AG10803 (cell line): ENCODE measurements around the gene MSI2.

Source experiments
- DNase-seq: peaks from one replicate; pipeline ENCODE4 v3.0.0; 2010; ENCODE audit warnings: low read depth
- H3K4me3 ChIP-seq: 2 replicates; pipeline ENCODE4 v1.5.1; 2011; ENCODE audit warnings: mild to moderate bottlenecking, low read length, control low read depth
- CTCF ChIP-seq: conservative IDR thresholded peaks from 2 replicates; pipeline ENCODE4 v1.5.1; 2011; ENCODE audit warnings: mild to moderate bottlenecking, low read length, control low read depth, inconsistent platforms

Gene MSI2

DNA sequence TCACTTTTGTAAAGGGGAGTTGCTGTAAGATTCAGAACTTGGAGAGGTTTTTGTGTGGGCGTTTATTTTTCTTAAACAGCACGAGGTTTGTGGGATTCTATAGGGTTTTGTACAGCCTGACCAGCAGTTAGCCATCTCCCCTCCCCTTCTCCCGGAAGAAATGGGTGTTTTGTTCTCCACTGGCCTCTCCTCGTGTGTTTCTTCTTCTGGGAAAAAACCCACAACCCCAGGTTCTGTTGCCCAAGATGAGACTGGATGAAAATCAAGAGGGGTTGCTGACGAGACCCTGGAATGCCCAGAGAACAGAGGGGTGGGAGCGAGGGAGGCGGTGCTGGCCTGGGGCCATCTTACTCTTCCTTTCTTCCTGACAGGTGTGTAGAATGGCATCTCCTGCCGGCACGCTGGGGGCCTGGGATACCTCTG, 186.1 kb downstream of the MSI2 start:
- TF ChIP-seq CTCF: no peak
- H3K4me3 ChIP-seq: no peak overlapping the region
- no peak for DNase-seq

GRCh38 chr17:57442914-57443571, 186.7 kb downstream of the MSI2 start:
- peak; percentile 26 for DNase-seq
- TF ChIP-seq CTCF: no peak
- H3K4me3 ChIP-seq: no peak overlapping the region

GRCh38 chr17:57443781-57444180, 187.5 kb downstream of the MSI2 start:
- no peak overlapping the region for H3K4me3 ChIP-seq
- no peak for DNase-seq
- no peak for TF ChIP-seq CTCF

- no peak overlapping the region for H3K4me3 ChIP-seq
- TF ChIP-seq CTCF: no peak
- DNase-seq: no peak
These were observed 188.5 kb downstream of the MSI2 start for GRCh38 chr17:57444682-57445450.

DNA sequence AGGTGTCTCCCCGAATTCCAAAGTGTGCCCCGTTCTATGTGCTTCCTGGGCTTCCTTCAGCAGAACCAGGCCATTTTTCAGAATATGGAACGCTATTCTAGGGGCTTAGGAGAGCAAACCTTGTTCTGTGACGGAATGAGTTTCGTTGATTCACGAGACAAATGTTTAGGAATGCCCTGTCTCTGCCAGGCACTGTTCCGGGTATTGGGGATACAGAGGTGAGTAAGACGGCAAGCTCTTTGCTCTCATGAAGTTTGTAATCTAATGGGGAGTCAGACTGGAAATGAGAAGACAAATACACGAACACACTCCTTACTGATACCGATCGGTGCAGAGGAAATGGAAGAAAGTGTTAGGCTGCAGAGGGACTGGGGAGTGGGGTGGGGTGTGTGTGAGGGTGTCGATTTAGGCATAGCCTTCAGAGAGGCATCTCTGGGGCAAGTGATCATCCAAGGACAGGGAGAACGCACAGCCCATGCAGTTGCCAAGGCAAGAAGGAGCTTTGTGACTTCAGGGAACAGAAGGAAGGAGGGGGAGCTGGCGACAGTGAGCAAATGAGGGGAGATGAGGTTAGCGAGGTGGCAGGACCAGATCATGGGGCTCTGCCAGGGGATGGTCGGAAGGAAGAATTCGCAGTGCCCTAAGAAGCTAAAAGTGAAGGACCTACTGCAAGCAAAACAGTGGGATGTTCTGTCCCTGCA, 189.6 kb downstream of the MSI2 start:
- no peak for TF ChIP-seq CTCF

DNA sequence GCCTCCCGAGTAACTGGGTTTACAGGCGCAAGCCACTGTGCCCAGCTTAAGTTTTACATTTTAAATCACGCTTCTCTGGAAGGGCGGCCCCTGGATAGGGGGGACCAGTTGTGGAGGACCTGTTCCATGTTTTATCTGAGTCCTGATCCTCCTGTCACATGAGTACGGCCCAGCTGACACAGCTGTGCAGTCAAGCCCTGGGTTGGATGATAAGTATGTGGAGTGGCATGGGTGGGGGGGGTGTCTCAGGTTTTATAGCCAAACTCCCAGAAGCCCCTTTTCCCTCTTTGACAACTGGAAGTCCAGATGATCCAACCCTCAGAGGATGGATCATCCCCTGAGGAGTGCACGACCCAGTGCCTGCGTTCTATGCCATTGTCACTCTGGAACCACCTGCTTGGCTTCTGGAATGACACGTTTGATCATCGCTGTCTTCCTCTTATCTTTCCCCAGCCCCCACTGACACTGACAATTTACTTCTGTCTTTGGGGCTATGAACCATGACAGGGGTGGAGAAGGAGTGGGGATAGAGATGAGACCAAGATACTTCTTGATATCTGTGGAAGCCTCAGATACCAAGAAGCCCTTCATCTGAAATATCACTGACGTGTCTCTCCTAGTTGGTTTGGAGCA, 191.2 kb downstream of the MSI2 start:
- no peak for TF ChIP-seq CTCF
- DNase-seq: no peak
- no peak overlapping the region for H3K4me3 ChIP-seq

More for the DNA sequence above, 189.6 kb downstream of the MSI2 start:
- DNase-seq: no peak
- no peak overlapping the region for H3K4me3 ChIP-seq
